DOHH2 (cell line): Measurements from ENCODE around the gene MYT1.

Experiments
- H3F3A ChIP-seq: fragments of 200-600 bp; sonication (generic), shearing (Covaris generic); 2 replicates; pipeline ENCODE4 v1.6.0; 2016; ENCODE audit warnings: antibody characterized with exemption, mild to moderate bottlenecking; ENCODE audit not compliant: control insufficient read depth, insufficient read depth
- H3K27ac ChIP-seq: fragments of 200-600 bp; sonication (generic); 2 replicates; pipeline ENCODE4 v1.5.1; 2014; ENCODE audit warnings: low read depth, mild to moderate bottlenecking, low read length, moderate library complexity
- H3K27me3 ChIP-seq: fragments of 200-600 bp; sonication (generic); 2 replicates; pipeline ENCODE4 v1.6.1; 2014; ENCODE audit warnings: mild to moderate bottlenecking, low read length, mixed read lengths; ENCODE audit not compliant: control insufficient read depth
- H3K36me3 ChIP-seq: fragments of 200-600 bp; sonication (generic); 2 replicates; pipeline ENCODE4 v1.6.1; 2014; ENCODE audit warnings: mild to moderate bottlenecking, low read length, moderate library complexity, mixed read lengths; ENCODE audit not compliant: control insufficient read depth
- H3K4me1 ChIP-seq: fragments of 200-600 bp; sonication (generic); 2 replicates; pipeline ENCODE4 v1.6.1; 2014; ENCODE audit warnings: mild to moderate bottlenecking, low read length, mixed read lengths; ENCODE audit not compliant: control insufficient read depth
- H3K4me2 ChIP-seq: fragments of 200-600 bp; sonication (generic); 2 replicates; pipeline ENCODE4 v1.6.0; 2014; ENCODE audit warnings: mild to moderate bottlenecking, low read length, moderate library complexity
- H3K4me3 ChIP-seq: fragments of 200-600 bp; sonication (generic); 2 replicates; pipeline ENCODE4 v1.5.1; 2014; ENCODE audit warnings: mild to moderate bottlenecking, low read length, mixed read lengths
- H3K79me2 ChIP-seq: fragments of 200-600 bp; sonication (generic); 2 replicates; pipeline ENCODE4 v1.6.1; 2014; ENCODE audit warnings: mild to moderate bottlenecking, low read length, mixed read lengths; ENCODE audit not compliant: control insufficient read depth
- H3K9me2 ChIP-seq: fragments of 200-600 bp; sonication (generic); replicated peaks from 2 replicates; pipeline ENCODE4 v1.6.1; 2014; ENCODE audit warnings: mild to moderate bottlenecking, low read length, mixed read lengths; ENCODE audit not compliant: control insufficient read depth
- H3K9me3 ChIP-seq: fragments of 200-600 bp; sonication (generic); 2 replicates; pipeline ENCODE4 v1.6.1; 2014; ENCODE audit warnings: antibody characterized with exemption, low read length, mixed read lengths; ENCODE audit not compliant: control insufficient read depth, insufficient read depth
- H4K20me1 ChIP-seq: fragments of 200-600 bp; sonication (generic); 2 replicates; pipeline ENCODE4 v1.6.0; 2014; ENCODE audit warnings: low read depth, mild to moderate bottlenecking, antibody characterized with exemption, low read length, moderate library complexity; ENCODE audit not compliant: control insufficient read depth, insufficient read depth
- CTCF ChIP-seq: fragments of 200-600 bp; sonication (generic); IDR thresholded peaks from one replicate; pipeline ENCODE4 v1.5.1; 2014; ENCODE audit warnings: antibody characterized with exemption, mild to moderate bottlenecking, low read depth, low read length; ENCODE audit not compliant: poor library complexity, severe bottlenecking
- EZH2phosphoT487 ChIP-seq: fragments of 200-600 bp; sonication (generic); IDR thresholded peaks from 2 replicates; pipeline ENCODE4 v1.6.1; 2017; ENCODE audit warnings: borderline replicate concordance, mild to moderate bottlenecking, antibody characterized with exemption, low read length, moderate library complexity, mixed read lengths

MYT1 gene

GRCh38 chr20:64205611-64206026 lies 41.4 kb downstream of the MYT1 start:
- TF ChIP-seq CTCF (no peak), EZH2phosphoT487 (no peak)
- no peaks in the 10 kb centered on the region for H3K9me2 ChIP-seq
- no peak overlapping the region for H3K4me2 ChIP-seq
- no peaks in the 10 kb centered on the region for H3F3A ChIP-seq
- no peaks in the 10 kb centered on the region for H3K36me3 ChIP-seq
- no peak overlapping the region for H3K27ac ChIP-seq
- H3K4me3 ChIP-seq = no peak overlapping the region
- H3K27me3 ChIP-seq = peaks cover 21% of the 10 kb centered on the region
- H3K79me2 ChIP-seq = no peaks in the 10 kb centered on the region
- peaks cover 4% of the 10 kb centered on the region; the same call in 1 of the 2 replicates for H3K9me3 ChIP-seq
- H3K4me1 ChIP-seq = peaks cover 15% of the 10 kb centered on the region
- H4K20me1 ChIP-seq = no peaks in the 10 kb centered on the region

GRCh38 chr20:64206614-64207013 lies 42.4 kb downstream of the MYT1 start:
- Histone ChIP-seq H3K9me3 (peaks cover 4% of the 10 kb centered on the region; the same call in 1 of the 2 replicates), H3K4me1 (peaks cover 15% of the 10 kb centered on the region), H3K4me3 (no peak overlapping the region), H3K27me3 (peaks cover 14% of the 10 kb centered on the region), H3K79me2 (no peaks in the 10 kb centered on the region), H4K20me1 (no peaks in the 10 kb centered on the region), H3K9me2 (no peaks in the 10 kb centered on the region), H3K4me2 (no peak overlapping the region), H3K27ac (no peak overlapping the region), H3K36me3 (no peaks in the 10 kb centered on the region), H3F3A (no peaks in the 10 kb centered on the region)
- TF ChIP-seq CTCF = no peak
- no peak for TF ChIP-seq EZH2phosphoT487

GRCh38 chr20:64207641-64208590 lies 43.7 kb downstream of the MYT1 start:
- no peak overlapping the region for H3K27ac ChIP-seq
- H3K4me1 ChIP-seq = peaks cover 15% of the 10 kb centered on the region
- H3K9me2 ChIP-seq = no peaks in the 10 kb centered on the region
- no peaks in the 10 kb centered on the region for H3K79me2 ChIP-seq
- peaks cover 4% of the 10 kb centered on the region; the same call in 1 of the 2 replicates for H3K9me3 ChIP-seq
- no peaks in the 10 kb centered on the region for H4K20me1 ChIP-seq
- H3K4me3 ChIP-seq = peak overlapping the region; percentile 71
- H3F3A ChIP-seq = no peaks in the 10 kb centered on the region
- peaks cover 1% of the 10 kb centered on the region for H3K27me3 ChIP-seq
- H3K36me3 ChIP-seq = no peaks in the 10 kb centered on the region
- peak overlapping the region; percentile 64 for H3K4me2 ChIP-seq
- no peak for TF ChIP-seq CTCF
- TF ChIP-seq EZH2phosphoT487 = no peak
